Esophagus muscularis mucosa (tissue), 4 donors: ENCODE measurements around the gene RXRA. TPM values are rescaled to one million over a fixed set of nuclear protein-coding genes. Genes with fewer than 3 reads are reported as not detected.

Experiments
- DNase-seq: peaks from one replicate; pipeline ENCODE4 v3.0.0-alpha.2; 2017; ENCODE audit errors: extremely low spot score
- H3K27ac ChIP-seq, 4 donors: fragments of 200-600 bp; sonication (generic); replicated peaks in 1 of 4; 1 replicate in 3 of 4; 2 replicates in 1 of 4; pipeline ENCODE4 v1.5.1; 2016 to 2019; ENCODE audit warnings: mild to moderate bottlenecking in 1 of 4
- H3K27me3 ChIP-seq, 4 donors: fragments of 200-600 bp; sonication (generic); one replicate each; pipeline versions ENCODE4 v1.5.1 to v1.6.0; 2016 to 2019
- H3K36me3 ChIP-seq, 4 donors: fragments of 200-600 bp; sonication (generic); one replicate each; pipeline ENCODE4 v1.5.1; 2016 to 2019
- H3K4me1 ChIP-seq, 4 donors: fragments of 200-600 bp; sonication (generic); one replicate each; pipeline ENCODE4 v1.5.1; 2016 to 2019
- H3K4me3 ChIP-seq, 4 donors: fragments of 200-600 bp; sonication (generic); 1 replicate in 2 of 4; 2 replicates in 2 of 4; pipeline ENCODE4 v1.5.1; 2016 to 2019; ENCODE audit warnings: mild to moderate bottlenecking in 4 of 4, moderate library complexity in 1 of 4
- H3K9me3 ChIP-seq, 4 donors: fragments of 200-600 bp; sonication (generic); 1 replicate in 3 of 4; 2 replicates in 1 of 4; pipeline ENCODE4 v1.5.1; 2016 to 2019
- CTCF ChIP-seq, 3 experiments: fragments of 200-600 bp in 2 of 3; fragments of 450-650 bp in 1 of 3; sonication (generic) in 2 of 3; IDR thresholded peaks; one replicate each; pipeline ENCODE4 v1.5.1; 2017 to 2019; ENCODE audit warnings: antibody characterized with exemption in 3 of 3, mild to moderate bottlenecking in 2 of 3, moderate library complexity in 1 of 3
- EP300 ChIP-seq: sonication (generic); formaldehyde crosslinking; IDR thresholded peaks from one replicate; pipeline ENCODE4 v1.6.1; 2017; ENCODE audit warnings: antibody characterized with exemption
- POLR2A ChIP-seq: fragments of 450-650 bp; IDR thresholded peaks from one replicate; pipeline ENCODE4 v1.6.1; 2017; ENCODE audit warnings: antibody characterized with exemption, moderate library complexity, mild to moderate bottlenecking, low read depth
- POLR2AphosphoS5 ChIP-seq, 2 donors: sonication (generic); formaldehyde crosslinking; IDR thresholded peaks; one replicate each; pipeline ENCODE4 v1.6.1; 2017; ENCODE audit warnings: antibody characterized with exemption in 2 of 2
- WGBS: methylation state at CpG from one replicate; pipeline ENCODE4 v1.1.5; 2018; 5-methylcytosine and 5-hydroxymethylcytosine counted together
- intact Hi-C: fragments of 100-400 bp; cut with DNase I; formaldehyde crosslinking; loops from one replicate; pipeline ENCODE4 v1.15.1; 2023
- total RNA-seq, 4 donors: library from RNA; depleted of rRNA; stranded (reverse); fragments of >200 nt; gene quantifications; one replicate each; pipeline versions ENCODE4 v1.1.0 to v1.2.1, GENCODE V29; 2016

The RXRA gene
- total RNA-seq, 4 donors from 2014 or later = 46.4 to 81.0 (median 63.7) TPM

GRCh38 chr9:134360897-134361296 is 34.6 kb downstream of the RXRA start:
- no peak for TF ChIP-seq CTCF (IDR thresholded peaks at IDR 0.05)
- TF ChIP-seq POLR2AphosphoS5 (IDR thresholded peaks at IDR 0.05) = no peak
- TF ChIP-seq POLR2A = no peak
- TF ChIP-seq EP300 = no peak
- Histone ChIP-seq H3K9me3 (no peaks in the 10 kb centered on the region), H3K4me1 (peaks cover 81 to 99% (median 94%) of the 10 kb centered on the region in 4 donors), H3K27me3 (no peaks in the 10 kb centered on the region), H3K36me3 (no peaks in the 10 kb centered on the region), H3K4me3 (no peak overlapping the region), H3K27ac (peak overlapping the region in 2 of 4 donors; percentile 8 to 40)
- intact Hi-C loops = no loop called here
- no peak for DNase-seq
- 87% methylated on average over 13 of the region's 14 CpGs for WGBS

- H3K4me3 ChIP-seq = no peak overlapping the region
Measured at GRCh38 chr9:134361426-134361825, 35.2 kb downstream of the RXRA start.

GRCh38 chr9:134361843-134362414 is 35.7 kb downstream of the RXRA start:
- DNase-seq = no peak
- Histone ChIP-seq H3K9me3 (no peaks in the 10 kb centered on the region), H3K27me3 (no peaks in the 10 kb centered on the region), H3K4me1 (peaks cover 81 to 99% (median 96%) of the 10 kb centered on the region in 4 donors), H3K36me3 (no peaks in the 10 kb centered on the region), H3K27ac (peak overlapping the region in 2 of 4 donors; percentile 22 to 40), H3K4me3 (no peak overlapping the region)
- 93% methylated on average over 9 of the region's 15 CpGs for WGBS
- no peak for TF ChIP-seq CTCF (IDR thresholded peaks at IDR 0.05)
- TF ChIP-seq POLR2AphosphoS5 (IDR thresholded peaks at IDR 0.05) = no peak
- no peak for TF ChIP-seq POLR2A
- TF ChIP-seq EP300 = no peak
- intact Hi-C loops = no loop called here

More at GRCh38 chr9:134361426-134361825, 35.2 kb downstream of the RXRA start:
- DNase-seq = no peak
- no peak for TF ChIP-seq POLR2AphosphoS5 (IDR thresholded peaks at IDR 0.05)
- TF ChIP-seq EP300 = no peak
- TF ChIP-seq POLR2A = no peak
- no peak for TF ChIP-seq CTCF (IDR thresholded peaks at IDR 0.05)
- intact Hi-C loops = no loop called here
- no peaks in the 10 kb centered on the region for H3K9me3 ChIP-seq
- H3K36me3 ChIP-seq = no peaks in the 10 kb centered on the region
- H3K4me1 ChIP-seq = peaks cover 81 to 99% (median 95%) of the 10 kb centered on the region in 4 donors
- WGBS = 88% methylated on average over 10 of the region's 16 CpGs
- H3K27me3 ChIP-seq = no peaks in the 10 kb centered on the region
- H3K27ac ChIP-seq = peak overlapping the region in 3 of 4 donors; percentile 8 to 40 (median 22)

- H3K9me3 ChIP-seq = no peaks in the 10 kb centered on the region
- peak overlapping the region in 2 of 4 donors; percentile 43 to 91 for H3K27ac ChIP-seq
- no peak overlapping the region for H3K4me3 ChIP-seq
- H3K27me3 ChIP-seq = no peaks in the 10 kb centered on the region
- peaks cover 81 to 99% (median 96%) of the 10 kb centered on the region in 4 donors for H3K4me1 ChIP-seq
- TF ChIP-seq POLR2A (no peak), EP300 (no peak), CTCF (IDR thresholded peaks at IDR 0.05) (no peak), POLR2AphosphoS5 (IDR thresholded peaks at IDR 0.05) (no peak)
- no CpG with 5 or more reads among the region's 16 CpGs for WGBS
- DNase-seq = no peak
- H3K36me3 ChIP-seq = no peaks in the 10 kb centered on the region
- intact Hi-C loops = no loop called here
Measured at GRCh38 chr9:134363450-134363849, 37.2 kb downstream of the RXRA start.
